SH-SY5Y (cell line): ENCODE data around the gene AGR3.

Source experiments
- GATA2 ChIP-seq: IDR thresholded peaks from 2 replicates; pipeline ENCODE4 v1.6.1; 2011; ENCODE audit warnings: mild to moderate bottlenecking, low read depth, low read length
- GATA3 ChIP-seq: IDR thresholded peaks from 2 replicates; pipeline ENCODE4 v1.6.1; 2011; ENCODE audit warnings: low read depth, mild to moderate bottlenecking, low read length, moderate library complexity

DNA sequence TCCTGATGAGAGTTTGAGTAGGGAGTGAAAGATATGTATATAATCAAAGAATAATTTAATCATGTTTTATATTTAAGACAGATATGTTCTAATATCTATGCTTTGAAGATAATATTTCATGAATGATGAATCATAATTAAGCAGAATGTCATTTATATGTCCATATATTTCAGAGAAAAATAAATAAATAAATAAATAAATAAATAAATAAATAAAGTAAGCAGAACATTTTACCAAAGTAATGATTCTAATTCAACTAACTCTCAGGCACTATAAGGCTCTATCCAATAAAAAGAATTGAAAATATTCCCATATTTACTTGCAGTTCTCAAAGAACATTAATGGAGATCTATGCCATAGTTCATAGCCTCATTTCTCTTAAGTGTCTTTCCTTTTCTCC lies 36.0 kb downstream of the AGR3 start:
- TF ChIP-seq GATA2 = no peak
- TF ChIP-seq GATA3 = no peak
